H9 (cell line): ENCODE measurements around the gene OR52N1. TPM values are rescaled to one million over a fixed set of nuclear protein-coding genes. Genes with fewer than 3 reads are reported as not detected.

Experiments
- DNase-seq: peaks from one replicate; pipeline ENCODE4 v3.0.0-alpha.2; 2017
- H2AFZ ChIP-seq: one replicate; pipeline ENCODE4 v1.6.1; 2013; ENCODE audit warnings: mild to moderate bottlenecking, low read length, control low read depth, moderate library complexity
- H2AK5ac ChIP-seq: 2 replicates; pipeline ENCODE4 v1.6.1; 2013; ENCODE audit warnings: low read length, control low read depth, mixed read lengths; ENCODE audit not compliant: insufficient read length
- H2BK120ac ChIP-seq: one replicate; pipeline ENCODE4 v1.6.1; 2013; ENCODE audit warnings: low read depth, mild to moderate bottlenecking, low read length, control low read depth, inconsistent platforms; ENCODE audit not compliant: poor library complexity, severe bottlenecking
- H2BK12ac ChIP-seq: 2 replicates; pipeline ENCODE4 v1.6.1; 2013; ENCODE audit warnings: low read length, control low read depth, mixed read lengths, low read depth; ENCODE audit not compliant: insufficient read length
- H2BK15ac ChIP-seq: 2 replicates; pipeline ENCODE4 v1.6.1; 2013; ENCODE audit warnings: low read depth, low read length, control low read depth
- H2BK20ac ChIP-seq: one replicate; pipeline ENCODE4 v1.6.1; 2013; ENCODE audit warnings: low read depth, mild to moderate bottlenecking, low read length, control low read depth, inconsistent platforms; ENCODE audit not compliant: poor library complexity, severe bottlenecking
- H2BK5ac ChIP-seq: 2 replicates; pipeline ENCODE4 v1.6.1; 2013; ENCODE audit warnings: low read length, control low read depth, mixed read lengths; ENCODE audit not compliant: insufficient read length
- H3K14ac ChIP-seq: 2 replicates; pipeline ENCODE4 v1.6.1; 2013; ENCODE audit warnings: low read length, control low read depth; ENCODE audit not compliant: insufficient read depth
- H3K18ac ChIP-seq: 2 replicates; pipeline ENCODE4 v1.6.1; 2013; ENCODE audit warnings: low read depth, mild to moderate bottlenecking, mixed read lengths, low read length, control low read depth; ENCODE audit not compliant: insufficient read length
- H3K23ac ChIP-seq: 2 replicates; pipeline ENCODE4 v1.6.1; 2013; ENCODE audit warnings: low read length, control low read depth, mixed read lengths, low read depth; ENCODE audit not compliant: insufficient read length
- H3K23me2 ChIP-seq: 2 replicates; pipeline ENCODE4 v1.6.1; 2013; ENCODE audit warnings: low read depth, mild to moderate bottlenecking, mixed read lengths, low read length, control low read depth; ENCODE audit not compliant: insufficient read length, poor library complexity, severe bottlenecking
- H3K27ac ChIP-seq: 2 replicates; pipeline ENCODE4 v1.5.1; 2013; ENCODE audit warnings: low read length, control low read depth, mixed read lengths, low read depth; ENCODE audit not compliant: insufficient read length
- H3K27me3 ChIP-seq: 2 replicates; pipeline ENCODE4 v1.6.1; 2013; ENCODE audit warnings: low read length, control low read depth, inconsistent platforms; ENCODE audit not compliant: insufficient read depth
- H3K4ac ChIP-seq: 2 replicates; pipeline ENCODE4 v1.6.1; 2013; ENCODE audit warnings: low read depth, mild to moderate bottlenecking, control low read depth, inconsistent platforms, low read length, moderate library complexity
- H3K4me1 ChIP-seq: 2 replicates; pipeline ENCODE4 v1.6.1; 2013; ENCODE audit warnings: low read length, control low read depth, inconsistent platforms; ENCODE audit not compliant: insufficient read depth
- H3K4me2 ChIP-seq: 2 replicates; pipeline ENCODE4 v1.6.1; 2013; ENCODE audit warnings: low read length, control low read depth, mixed read lengths; ENCODE audit not compliant: insufficient read length, insufficient read depth
- H3K56ac ChIP-seq: 2 replicates; pipeline ENCODE4 v1.6.1; 2013; ENCODE audit warnings: low read depth, mild to moderate bottlenecking, mixed read lengths, low read length, control low read depth; ENCODE audit not compliant: insufficient read length
- H3K79me1 ChIP-seq: 2 replicates; pipeline ENCODE4 v1.6.1; 2013; ENCODE audit warnings: low read depth, mild to moderate bottlenecking, moderate library complexity, low read length, control low read depth, inconsistent platforms; ENCODE audit not compliant: insufficient read depth, poor library complexity, severe bottlenecking
- H3K79me2 ChIP-seq: 2 replicates; pipeline ENCODE4 v1.6.1; 2013; ENCODE audit warnings: low read length, control low read depth, inconsistent platforms; ENCODE audit not compliant: insufficient read depth
- H3K9ac ChIP-seq: 2 replicates; pipeline ENCODE4 v1.6.1; 2013; ENCODE audit warnings: low read length, control low read depth, mixed read lengths; ENCODE audit not compliant: insufficient read length; ENCODE audit errors: extremely low read depth
- H3K9me3 ChIP-seq: one replicate; pipeline ENCODE4 v1.6.1; 2013; ENCODE audit warnings: low read depth, low read length, inconsistent platforms; ENCODE audit not compliant: control insufficient read depth
- H3T11ph ChIP-seq: one replicate; pipeline ENCODE4 v1.6.1; 2013; ENCODE audit warnings: mild to moderate bottlenecking, low read length, control low read depth, inconsistent platforms
- H4K20me1 ChIP-seq: one replicate; pipeline ENCODE4 v1.6.1; 2013; ENCODE audit not compliant: control insufficient read depth, insufficient read length, insufficient read depth
- H4K5ac ChIP-seq: 2 replicates; pipeline ENCODE4 v1.6.1; 2013; ENCODE audit warnings: low read depth, mild to moderate bottlenecking, mixed read lengths, low read length, control low read depth; ENCODE audit not compliant: insufficient read length
- H4K8ac ChIP-seq: replicated peaks from 2 replicates; pipeline ENCODE4 v1.6.1; 2013; ENCODE audit warnings: low read length, control low read depth, mixed read lengths, low read depth; ENCODE audit not compliant: insufficient read length
- H4K91ac ChIP-seq: 2 replicates; pipeline ENCODE4 v1.6.1; 2013; ENCODE audit warnings: low read depth, mild to moderate bottlenecking, moderate library complexity, mixed read lengths, low read length, control low read depth; ENCODE audit not compliant: insufficient read length
- H3K27ac Mint-ChIP-seq, 3 experiments: 2 replicates in 2 of 3; 3 replicates in 1 of 3; pipeline ENCODE4 v1.8.0; 2020 to 2021; ENCODE audit warnings: mixed read lengths in 3 of 3, mild to moderate bottlenecking in 1 of 3, moderate library complexity in 1 of 3
- H3K27me3 Mint-ChIP-seq: 2 replicates; pipeline ENCODE4 v1.8.0; 2021; ENCODE audit warnings: low read depth, mild to moderate bottlenecking, moderate library complexity, mixed read lengths
- H3K36me3 Mint-ChIP-seq, 3 experiments: 2 replicates in 2 of 3; 3 replicates in 1 of 3; pipeline ENCODE4 v1.8.0; 2020 to 2021; ENCODE audit warnings: low read depth in 3 of 3, mixed read lengths in 3 of 3; ENCODE audit not compliant: insufficient read depth in 1 of 3
- H3K4me1 Mint-ChIP-seq, 2 experiments: 2 replicates each; pipeline ENCODE4 v1.8.0; 2020; ENCODE audit warnings: mixed read lengths in 2 of 2
- H3K4me3 Mint-ChIP-seq, 2 experiments: 2 replicates in 1 of 2; 3 replicates in 1 of 2; pipeline ENCODE4 v1.8.0; 2020 to 2021; ENCODE audit warnings: mild to moderate bottlenecking in 2 of 2, mixed read lengths in 2 of 2, moderate library complexity in 1 of 2
- H3K9me3 Mint-ChIP-seq, 2 experiments: 2 replicates in 1 of 2; 3 replicates in 1 of 2; pipeline ENCODE4 v1.8.0; 2020; ENCODE audit warnings: mild to moderate bottlenecking in 2 of 2, mixed read lengths in 2 of 2, moderate library complexity in 1 of 2
- WGBS: extraction: QIAGEN DNeasy Blood & Tissue Kit; methylation state at CpG from one replicate; pipeline ENCODE4 v1.1.7; 2013; ENCODE audit warnings: missing lambda C conversion rate, low lambda C conversion rate, mixed read lengths; ENCODE audit not compliant: insufficient read length; ENCODE audit errors: extremely low coverage; 5-methylcytosine and 5-hydroxymethylcytosine counted together
- total RNA-seq: library from RNA; stranded (reverse); gene quantifications from 2 replicates; pipeline ENCODE4 v1.2.1, GENCODE V29; 2021
- TF ChIP-seq, protein P1 (sequence below): fragments of 200-600 bp; sonication (generic); conservative IDR thresholded peaks from 3 replicates; pipeline ENCODE4 v1.8.0; 2021; ENCODE audit warnings: antibody characterized with exemption, mild to moderate bottlenecking

Gene OR52N1
- total RNA-seq, 1 experiment from 2014 or later, result not detected

DNA sequence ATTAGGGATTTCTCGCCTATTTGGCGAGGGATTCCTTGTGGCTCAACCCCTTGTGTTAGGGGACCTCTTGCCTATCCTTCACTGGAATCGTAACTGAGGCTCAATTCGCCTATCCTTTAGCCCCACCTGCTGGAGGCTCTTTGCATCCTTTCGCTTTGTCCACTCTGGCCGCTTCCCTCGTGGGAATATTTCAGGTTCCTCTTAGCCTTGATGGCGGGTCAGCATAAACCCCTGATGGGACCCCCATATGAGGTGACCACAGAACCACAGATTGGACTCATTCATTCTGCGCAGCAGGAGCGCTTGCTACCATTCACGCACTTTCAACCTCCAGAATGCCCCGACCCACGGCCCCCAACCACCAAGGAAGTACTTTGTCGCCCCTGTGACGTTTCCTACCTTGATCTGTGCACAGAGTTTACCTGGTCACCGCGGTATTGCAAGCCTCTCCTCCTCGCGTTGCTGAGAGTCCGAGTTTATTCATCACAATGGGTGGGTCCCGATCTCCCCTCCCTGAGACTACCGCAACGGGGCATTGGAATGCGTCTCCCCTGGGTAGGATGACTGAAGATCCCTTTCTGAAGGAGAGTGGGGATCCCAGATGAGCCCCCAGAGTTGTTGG is 17.5 kb upstream of the OR52N1 start, which contains the start of gene OR52N2:
Gene OR52N2 (plus strand): TSS at position 425 of the 622 bp plus-strand sequence. CDS start 11,412 bp downstream, outside the sequence.
- peaks cover 2% of the 10 kb centered on the region; the same call in 1 of the 2 replicates for H3K27me3 Mint-ChIP-seq
- Histone ChIP-seq H3T11ph (no peak within 1 kb of the TSS), H3K23ac (no peak within 1 kb of the TSS), H2BK12ac (no peak within 1 kb of the TSS), H3K23me2 (no peaks in the 10 kb centered on the region), H3K4me2 (peak within 1 kb of the TSS; percentile 65), H2BK15ac (no peak within 1 kb of the TSS), H3K4ac (no peak within 1 kb of the TSS), H4K91ac (no peak within 1 kb of the TSS), H3K9me3 (no peaks in the 10 kb centered on the region), H3K4me1 (no peaks in the 10 kb centered on the region), H3K27me3 (no peaks in the 10 kb centered on the region), H2AK5ac (no peak within 1 kb of the TSS), H4K20me1 (no peaks in the 10 kb centered on the region), H2AFZ (no peak within 1 kb of the TSS), H3K27ac (no peak within 1 kb of the TSS), H2BK20ac (no peak within 1 kb of the TSS), H3K14ac (no peak within 1 kb of the TSS), H2BK120ac (no peak within 1 kb of the TSS), H3K56ac (no peak within 1 kb of the TSS), H3K79me2 (no peaks in the 10 kb centered on the region), H3K18ac (no peak within 1 kb of the TSS), H3K9ac (peak within 1 kb of the TSS; percentile 20), H3K79me1 (no peaks in the 10 kb centered on the region), H4K8ac (no peak within 1 kb of the TSS), H2BK5ac (no peak within 1 kb of the TSS), H4K5ac (no peak within 1 kb of the TSS)
- H3K27ac Mint-ChIP-seq, result peak within 1 kb of the TSS in 2 of 3 experiments; percentile 71 to 89; a peak in 4 of 7 replicates
- WGBS, result no CpG with 5 or more reads among the region's 24 CpGs
- peak within 1 kb of the TSS; percentile 80 for H3K4me3 Mint-ChIP-seq
- DNase-seq, result peak; percentile 77
- H3K4me1 Mint-ChIP-seq, result peaks cover 21 to 26% of the 10 kb centered on the region in 2 experiments
- H3K36me3 Mint-ChIP-seq, result peaks cover 0 to 6% (median under 1%) of the 10 kb centered on the region in 3 experiments; a peak in 4 of 7 replicates
- TF ChIP-seq, protein P1, sequence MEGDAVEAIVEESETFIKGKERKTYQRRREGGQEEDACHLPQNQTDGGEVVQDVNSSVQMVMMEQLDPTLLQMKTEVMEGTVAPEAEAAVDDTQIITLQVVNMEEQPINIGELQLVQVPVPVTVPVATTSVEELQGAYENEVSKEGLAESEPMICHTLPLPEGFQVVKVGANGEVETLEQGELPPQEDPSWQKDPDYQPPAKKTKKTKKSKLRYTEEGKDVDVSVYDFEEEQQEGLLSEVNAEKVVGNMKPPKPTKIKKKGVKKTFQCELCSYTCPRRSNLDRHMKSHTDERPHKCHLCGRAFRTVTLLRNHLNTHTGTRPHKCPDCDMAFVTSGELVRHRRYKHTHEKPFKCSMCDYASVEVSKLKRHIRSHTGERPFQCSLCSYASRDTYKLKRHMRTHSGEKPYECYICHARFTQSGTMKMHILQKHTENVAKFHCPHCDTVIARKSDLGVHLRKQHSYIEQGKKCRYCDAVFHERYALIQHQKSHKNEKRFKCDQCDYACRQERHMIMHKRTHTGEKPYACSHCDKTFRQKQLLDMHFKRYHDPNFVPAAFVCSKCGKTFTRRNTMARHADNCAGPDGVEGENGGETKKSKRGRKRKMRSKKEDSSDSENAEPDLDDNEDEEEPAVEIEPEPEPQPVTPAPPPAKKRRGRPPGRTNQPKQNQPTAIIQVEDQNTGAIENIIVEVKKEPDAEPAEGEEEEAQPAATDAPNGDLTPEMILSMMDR, result peak; percentile 94
- peaks cover 4 to 5% of the 10 kb centered on the region in 2 experiments; a peak in 4 of 5 replicates for H3K9me3 Mint-ChIP-seq
